HepG2 (cell line): Measurements from ENCODE around the gene GPT2. TPM values are rescaled to one million over a fixed set of nuclear protein-coding genes. Genes with fewer than 3 reads are reported as not detected.

Experiments used
- CHD4 ChIP-seq: fragments of 200-600 bp; sonication (generic); IDR thresholded peaks from 2 replicates; pipeline ENCODE4 v1.7.0; 2017; ENCODE audit warnings: mild to moderate bottlenecking, low read length, borderline replicate concordance
- FLYWCH1 ChIP-seq: sonication (generic); formaldehyde crosslinking; IDR thresholded peaks from 2 replicates; pipeline ENCODE4 v1.8.1; 2023; ENCODE audit warnings: mild to moderate bottlenecking, missing genetic modification reagents
- GFI1 ChIP-seq: sonication (generic); formaldehyde crosslinking; IDR thresholded peaks from 2 replicates; pipeline ENCODE4 v1.5.0; 2020; ENCODE audit warnings: missing genetic modification reagents, mild to moderate bottlenecking, borderline replicate concordance
- HNRNPH1 ChIP-seq: fragments of 200-400 bp; formaldehyde crosslinking; optimal IDR thresholded peaks from 2 replicates; pipeline ENCODE3; 2017; ENCODE audit warnings: mild to moderate bottlenecking, low read depth, low read length
- MLLT10 ChIP-seq: sonication (generic); formaldehyde crosslinking; IDR thresholded peaks from 2 replicates; pipeline ENCODE4 v1.4.0; 2020; ENCODE audit warnings: missing genetic modification reagents
- NFKBIZ ChIP-seq: IDR thresholded peaks from 2 replicates; pipeline ENCODE4 v1.6.1; 2018; ENCODE audit warnings: missing genetic modification reagents, missing compliant biosample characterization
- NR2F6 ChIP-seq, 2 experiments: IDR thresholded peaks; 2 replicates each; pipeline ENCODE4 v1.6.1; 2016; ENCODE audit warnings: antibody characterized with exemption in 1 of 2, mild to moderate bottlenecking in 1 of 2
- RERE ChIP-seq: IDR thresholded peaks from 2 replicates; pipeline ENCODE4 v1.6.1; 2016; ENCODE audit warnings: low read depth, missing genetic modification reagents, missing compliant biosample characterization
- SCMH1 ChIP-seq: sonication (generic); formaldehyde crosslinking; IDR thresholded peaks from 2 replicates; pipeline ENCODE4 v1.9.0; 2021; ENCODE audit warnings: missing genetic modification reagents, mild to moderate bottlenecking, borderline replicate concordance
- SMARCC2 ChIP-seq: fragments of 450-650 bp; IDR thresholded peaks from 2 replicates; pipeline ENCODE4 v1.6.1; 2017; ENCODE audit warnings: antibody characterized with exemption, mild to moderate bottlenecking
- SMARCE1 ChIP-seq: fragments of 450-650 bp; IDR thresholded peaks from 2 replicates; pipeline ENCODE4 v1.6.1; 2017; ENCODE audit warnings: borderline replicate concordance
- SUZ12 ChIP-seq: fragments of 150-350 bp; IDR thresholded peaks from 2 replicates; pipeline ENCODE4 v1.6.1; 2014; ENCODE audit warnings: low read depth, low read length
- TGIF2 ChIP-seq: IDR thresholded peaks from 2 replicates; pipeline ENCODE4 v1.6.1; 2016; ENCODE audit warnings: control low read depth, missing compliant biosample characterization
- ZFX ChIP-seq: sonication (generic); formaldehyde crosslinking; IDR thresholded peaks from 2 replicates; pipeline ENCODE4 v1.4.0; 2020; ENCODE audit warnings: mild to moderate bottlenecking, low read depth, missing genetic modification reagents, moderate library complexity
- ZNF180 ChIP-seq: sonication (generic); formaldehyde crosslinking; IDR thresholded peaks from 2 replicates; pipeline ENCODE4 v1.4.0; 2020; ENCODE audit warnings: low read depth, missing genetic modification reagents, borderline replicate concordance
- ZNF260 ChIP-seq: sonication (generic); formaldehyde crosslinking; IDR thresholded peaks from 2 replicates; pipeline ENCODE4 v1.4.0; 2020; ENCODE audit warnings: missing genetic modification reagents, low read depth, mild to moderate bottlenecking, borderline replicate concordance
- ZNF282 ChIP-seq: fragments of 450-650 bp; IDR thresholded peaks from 2 replicates; pipeline ENCODE4 v1.6.1; 2018; ENCODE audit not compliant: partially characterized antibody
- ZNF414 ChIP-seq: sonication (generic); formaldehyde crosslinking; IDR thresholded peaks from 2 replicates; pipeline ENCODE4 v1.5.0; 2020; ENCODE audit warnings: missing genetic modification reagents
- ZNF547 ChIP-seq: sonication (generic); formaldehyde crosslinking; IDR thresholded peaks from 2 replicates; pipeline ENCODE4 v1.5.1; 2020; ENCODE audit warnings: mild to moderate bottlenecking, missing genetic modification reagents
- ZNF552 ChIP-seq: sonication (generic); formaldehyde crosslinking; IDR thresholded peaks from 2 replicates; pipeline ENCODE4 v1.9.0; 2022; ENCODE audit warnings: missing genetic modification reagents, mild to moderate bottlenecking, borderline replicate concordance
- ZNF567 ChIP-seq: sonication (generic); formaldehyde crosslinking; IDR thresholded peaks from 2 replicates; pipeline ENCODE4 v1.8.1; 2023; ENCODE audit warnings: mild to moderate bottlenecking, missing genetic modification reagents, borderline replicate concordance
- ZNF660 ChIP-seq: sonication (generic); formaldehyde crosslinking; IDR thresholded peaks from 2 replicates; pipeline ENCODE4 v1.5.1; 2020; ENCODE audit warnings: mild to moderate bottlenecking, low read depth, missing genetic modification reagents, borderline replicate concordance
- ZNF746 ChIP-seq: sonication (generic); formaldehyde crosslinking; IDR thresholded peaks from 2 replicates; pipeline ENCODE4 v1.8.0; 2022; ENCODE audit warnings: mild to moderate bottlenecking, missing genetic modification reagents
- ZNF83 ChIP-seq: sonication (generic); formaldehyde crosslinking; IDR thresholded peaks from 2 replicates; pipeline ENCODE4 v1.4.0; 2020; ENCODE audit warnings: missing genetic modification reagents, mild to moderate bottlenecking, borderline replicate concordance
- ZSCAN21 ChIP-seq: sonication (generic); formaldehyde crosslinking; IDR thresholded peaks from 2 replicates; pipeline ENCODE4 v1.8.0; 2022; ENCODE audit warnings: mild to moderate bottlenecking, missing genetic modification reagents, moderate library complexity, borderline replicate concordance
- polyA plus RNA-seq, 8 experiments: library from polyadenylated mRNA; depleted of rRNA in 3 of 8; stranded (reverse) in 7 of 8; unstranded in 1 of 8; fragments of >200 nt; fragmentation: Illumina TruSeq in 4 of 8; extraction: Trizol in 4 of 8; gene quantifications; 2 replicates each; pipeline versions ENCODE4 v1.2.1 to v1.2.3, GENCODE V29; 2011 to 2016; ENCODE audit warnings: low read depth in 4 of 8, missing spikeins in 1 of 8, mixed read lengths in 1 of 8; ENCODE audit not compliant: insufficient read depth in 1 of 8
- total RNA-seq, 5 experiments: library from RNA; depleted of rRNA; stranded (reverse); fragments of >200 nt; fragmentation: Illumina TruSeq; extraction: Trizol; gene quantifications; 2 replicates each; pipeline ENCODE4 v1.2.3, GENCODE V29; 2016; ENCODE audit warnings: low read depth in 1 of 5

Gene GPT2
- total and polyA plus RNA-seq, 2 of the 13 experiments (the other 11 are each of a cell fraction or from before 2014, with no cell fraction given): 138 to 267 TPM

- TF ChIP-seq RERE (CRISPR knock-in tag): no peak
- TF ChIP-seq ZSCAN21 (CRISPR knock-in tag): no peak; the same call in 1 of the 2 replicates
- TF ChIP-seq ZNF414: peak; percentile 48; the same call in 1 of the 2 replicates
- TF ChIP-seq ZNF260 (CRISPR knock-in tag): 0 out of 2 replicates have a peak, but pooled peaks have one; percentile 82
- peak; percentile 93 for TF ChIP-seq ZNF547
- TF ChIP-seq FLYWCH1 (CRISPR knock-in tag): no peak
- TF ChIP-seq SCMH1 (CRISPR knock-in tag): no peak
- peak; percentile 76; the same call in 1 of the 2 replicates for TF ChIP-seq NFKBIZ (CRISPR knock-in tag)
- TF ChIP-seq GFI1 (CRISPR knock-in tag): peak; percentile 20; the same call in 1 of the 2 replicates
- peak; percentile 56; the same call in 1 of the 2 replicates for TF ChIP-seq TGIF2 (CRISPR knock-in tag)
- peak; percentile 69 for TF ChIP-seq ZNF746
- no peak for TF ChIP-seq SMARCE1
- TF ChIP-seq ZNF282: no peak
- TF ChIP-seq MLLT10 (CRISPR knock-in tag): no peak; the same call in 1 of the 2 replicates
- TF ChIP-seq SUZ12: no peak
- peak; percentile 81 for TF ChIP-seq NR2F6 (IDR thresholded peaks at IDR 0.05)
- peak; percentile 97 for TF ChIP-seq NR2F6 (CRISPR knock-in tag; IDR thresholded peaks at IDR 0.05)
- TF ChIP-seq ZFX (CRISPR knock-in tag): peak; percentile 99
- no peak for TF ChIP-seq CHD4
- TF ChIP-seq ZNF660 (CRISPR knock-in tag): no peak
- peak; percentile 89 for TF ChIP-seq ZNF83
- TF ChIP-seq ZNF180 (CRISPR knock-in tag): peak; percentile 76; the same call in 1 of the 2 replicates
- no peak for TF ChIP-seq SMARCC2
- TF ChIP-seq ZNF567 (CRISPR knock-in tag): peak; percentile 95; the same call in 1 of the 2 replicates
- no peak for TF ChIP-seq HNRNPH1
- peak; percentile 90; the same call in 1 of the 2 replicates for TF ChIP-seq ZNF552 (CRISPR knock-in tag)
These were observed 89.2 kb downstream of the GPT2 start, which contains the start of gene DNAJA2 (continued) for GRCh38 chr16:46973207-46973995.
